Trophoblast cell (in vitro differentiated cells and primary cell): ENCODE results near the gene KCNC1.

ENCODE experiments used
- DNase-seq, 2 donors: peaks; one replicate each; pipeline ENCODE4 v3.0.0-alpha.2; 2016
- H2AFZ ChIP-seq: 2 replicates; pipeline ENCODE4 v1.6.1; 2013; ENCODE audit warnings: low read length, moderate library complexity, mild to moderate bottlenecking; ENCODE audit not compliant: insufficient read depth, poor library complexity
- H2AK5ac ChIP-seq: 2 replicates; pipeline ENCODE4 v1.6.1; 2013; ENCODE audit warnings: mild to moderate bottlenecking, low read length
- H2BK120ac ChIP-seq: 2 replicates; pipeline ENCODE4 v1.6.1; 2013; ENCODE audit warnings: low read length, mild to moderate bottlenecking, moderate library complexity; ENCODE audit not compliant: insufficient read depth, poor library complexity
- H2BK12ac ChIP-seq: 2 replicates; pipeline ENCODE4 v1.6.1; 2013; ENCODE audit warnings: mild to moderate bottlenecking, low read length, moderate library complexity
- H2BK5ac ChIP-seq: 2 replicates; pipeline ENCODE4 v1.6.1; 2013; ENCODE audit warnings: low read length, low read depth, moderate library complexity, mild to moderate bottlenecking; ENCODE audit not compliant: poor library complexity
- H3K14ac ChIP-seq: 2 replicates; pipeline ENCODE4 v1.6.1; 2013; ENCODE audit warnings: mild to moderate bottlenecking, low read length
- H3K18ac ChIP-seq: 2 replicates; pipeline ENCODE4 v1.6.1; 2013; ENCODE audit warnings: mild to moderate bottlenecking, low read length
- H3K23ac ChIP-seq: 2 replicates; pipeline ENCODE4 v1.6.1; 2013; ENCODE audit warnings: low read length
- H3K27ac ChIP-seq: 2 replicates; pipeline ENCODE4 v1.5.1; 2013; ENCODE audit warnings: low read depth, mild to moderate bottlenecking, inconsistent platforms, low read length, moderate library complexity
- H3K27me3 ChIP-seq: 2 replicates; pipeline ENCODE4 v1.6.1; 2013; ENCODE audit warnings: inconsistent platforms, mild to moderate bottlenecking, low read length, moderate library complexity; ENCODE audit not compliant: insufficient read depth
- H3K36me3 ChIP-seq, 2 experiments: 1 replicate in 1 of 2; 2 replicates in 1 of 2; pipeline ENCODE4 v1.6.1; 2013; ENCODE audit warnings: low read length in 2 of 2, mild to moderate bottlenecking in 2 of 2, moderate library complexity in 1 of 2; ENCODE audit not compliant: insufficient read depth in 2 of 2, control insufficient read depth in 1 of 2
- H3K4ac ChIP-seq: 2 replicates; pipeline ENCODE4 v1.6.1; 2013; ENCODE audit warnings: low read depth, mild to moderate bottlenecking, low read length, moderate library complexity
- H3K4me1 ChIP-seq, 2 experiments: 1 replicate in 1 of 2; 2 replicates in 1 of 2; pipeline ENCODE4 v1.6.1; 2013; ENCODE audit warnings: low read length in 2 of 2, mild to moderate bottlenecking in 2 of 2, moderate library complexity in 1 of 2; ENCODE audit not compliant: insufficient read depth in 2 of 2, control insufficient read depth in 1 of 2
- H3K4me2 ChIP-seq: 2 replicates; pipeline ENCODE4 v1.6.1; 2013; ENCODE audit warnings: inconsistent platforms, mild to moderate bottlenecking, low read length, moderate library complexity
- H3K4me3 ChIP-seq: 2 replicates; pipeline ENCODE4 v1.5.1; 2013; ENCODE audit warnings: mild to moderate bottlenecking, low read depth, low read length, inconsistent platforms
- H3K79me1 ChIP-seq: one replicate; pipeline ENCODE4 v1.6.1; 2013; ENCODE audit warnings: low read length
- H3K79me2 ChIP-seq: 2 replicates; pipeline ENCODE4 v1.6.1; 2013; ENCODE audit warnings: low read length, mild to moderate bottlenecking; ENCODE audit not compliant: control insufficient read depth, insufficient read depth, poor library complexity
- H3K9ac ChIP-seq: 2 replicates; pipeline ENCODE4 v1.6.1; 2013; ENCODE audit warnings: mild to moderate bottlenecking, low read length
- H3K9me3 ChIP-seq: 2 replicates; pipeline ENCODE4 v1.6.1; 2013; ENCODE audit warnings: low read depth, mild to moderate bottlenecking, control low read depth, inconsistent platforms, low read length; ENCODE audit not compliant: insufficient read depth
- H4K12ac ChIP-seq: 2 replicates; pipeline ENCODE4 v1.6.1; 2013; ENCODE audit warnings: low read depth, mild to moderate bottlenecking, low read length, moderate library complexity
- H4K8ac ChIP-seq: 2 replicates; pipeline ENCODE4 v1.6.1; 2013; ENCODE audit warnings: low read depth, mild to moderate bottlenecking, low read length, moderate library complexity
- H4K91ac ChIP-seq: one replicate; pipeline ENCODE4 v1.6.1; 2013; ENCODE audit warnings: low read depth, mild to moderate bottlenecking, low read length, moderate library complexity
- WGBS: extraction: QIAGEN DNeasy Blood & Tissue Kit; methylation state at CpG from one replicate; pipeline ENCODE4 v1.1.7; 2013; ENCODE audit warnings: missing lambda C conversion rate; ENCODE audit not compliant: insufficient read length, insufficient coverage; ENCODE audit errors: extremely low coverage; 5-methylcytosine and 5-hydroxymethylcytosine counted together

Gene KCNC1

GRCh38 chr11:17763703-17764102, 29.1 kb downstream of the KCNC1 start:
- H3K9ac ChIP-seq, result no peak overlapping the region
- H3K27ac ChIP-seq, result no peak overlapping the region
- no peak overlapping the region for H4K91ac ChIP-seq
- H2BK120ac ChIP-seq, result no peak overlapping the region
- H3K27me3 ChIP-seq, result no peaks in the 10 kb centered on the region
- H2BK5ac ChIP-seq, result no peak overlapping the region
- no peak overlapping the region for H3K23ac ChIP-seq
- no peak overlapping the region for H2BK12ac ChIP-seq
- no peak overlapping the region for H3K4me2 ChIP-seq
- no CpG with 5 or more reads among the region's 3 CpGs for WGBS
- no peak overlapping the region for H3K4ac ChIP-seq
- no peaks in the 10 kb centered on the region for H3K79me2 ChIP-seq
- no peaks in the 10 kb centered on the region for H3K79me1 ChIP-seq
- H3K36me3 ChIP-seq, result no peaks in the 10 kb centered on the region
- DNase-seq, result no peak
- H4K12ac ChIP-seq, result no peak overlapping the region
- no peak overlapping the region for H2AK5ac ChIP-seq
- no peaks in the 10 kb centered on the region for H3K9me3 ChIP-seq
- H3K4me1 ChIP-seq, result no peaks in the 10 kb centered on the region
- H3K4me3 ChIP-seq, result peak overlapping the region; percentile 8
- H3K14ac ChIP-seq, result no peak overlapping the region
- H4K8ac ChIP-seq, result no peak overlapping the region
- no peak overlapping the region for H3K18ac ChIP-seq
- H2AFZ ChIP-seq, result no peak overlapping the region

GRCh38 chr11:17764446-17765218, 30.1 kb downstream of the KCNC1 start:
- no peak overlapping the region for H4K8ac ChIP-seq
- H3K4ac ChIP-seq, result no peak overlapping the region
- no peak overlapping the region for H3K27ac ChIP-seq
- no peaks in the 10 kb centered on the region for H3K9me3 ChIP-seq
- no peak overlapping the region for H3K18ac ChIP-seq
- WGBS, result no CpG with 5 or more reads among the region's 19 CpGs
- no peak overlapping the region for H2AFZ ChIP-seq
- H2BK12ac ChIP-seq, result no peak overlapping the region
- no peak overlapping the region for H4K91ac ChIP-seq
- no peak overlapping the region for H3K14ac ChIP-seq
- no peak overlapping the region for H2BK120ac ChIP-seq
- no peaks in the 10 kb centered on the region for H3K4me1 ChIP-seq
- H2BK5ac ChIP-seq, result no peak overlapping the region
- no peak overlapping the region for H4K12ac ChIP-seq
- H3K79me1 ChIP-seq, result no peaks in the 10 kb centered on the region
- no peak overlapping the region for H3K4me2 ChIP-seq
- no peaks in the 10 kb centered on the region for H3K79me2 ChIP-seq
- H2AK5ac ChIP-seq, result no peak overlapping the region
- DNase-seq, result no peak
- H3K36me3 ChIP-seq, result no peaks in the 10 kb centered on the region
- no peak overlapping the region for H3K4me3 ChIP-seq
- no peak overlapping the region for H3K9ac ChIP-seq
- H3K23ac ChIP-seq, result no peak overlapping the region
- no peaks in the 10 kb centered on the region for H3K27me3 ChIP-seq

GRCh38 chr11:17765356-17766072, 30.9 kb downstream of the KCNC1 start:
- Histone ChIP-seq H3K27ac (no peak overlapping the region), H3K4ac (no peak overlapping the region), H3K4me3 (no peak overlapping the region), H3K23ac (no peak overlapping the region), H3K9me3 (no peaks in the 10 kb centered on the region), H3K18ac (no peak overlapping the region), H3K36me3 (no peaks in the 10 kb centered on the region), H2BK12ac (no peak overlapping the region), H2BK120ac (no peak overlapping the region), H4K91ac (no peak overlapping the region), H3K79me2 (no peaks in the 10 kb centered on the region), H4K12ac (no peak overlapping the region), H2AFZ (no peak overlapping the region), H2BK5ac (no peak overlapping the region), H4K8ac (no peak overlapping the region), H3K4me2 (no peak overlapping the region), H3K14ac (no peak overlapping the region), H3K4me1 (no peaks in the 10 kb centered on the region), H2AK5ac (no peak overlapping the region), H3K79me1 (no peaks in the 10 kb centered on the region), H3K27me3 (no peaks in the 10 kb centered on the region), H3K9ac (no peak overlapping the region)
- no peak for DNase-seq
- no CpG with 5 or more reads among the region's 13 CpGs for WGBS

GRCh38 chr11:17766073-17766359, 31.4 kb downstream of the KCNC1 start:
- H2AFZ ChIP-seq, result no peak overlapping the region
- no peaks in the 10 kb centered on the region for H3K36me3 ChIP-seq
- no peaks in the 10 kb centered on the region for H3K79me2 ChIP-seq
- no CpG with 5 or more reads among the region's 8 CpGs for WGBS
- H3K4me3 ChIP-seq, result no peak overlapping the region
- no peak overlapping the region for H3K9ac ChIP-seq
- no peak overlapping the region for H3K18ac ChIP-seq
- H2BK5ac ChIP-seq, result no peak overlapping the region
- H3K27ac ChIP-seq, result no peak overlapping the region
- H2BK12ac ChIP-seq, result no peak overlapping the region
- H3K79me1 ChIP-seq, result no peaks in the 10 kb centered on the region
- H3K14ac ChIP-seq, result no peak overlapping the region
- no peak overlapping the region for H3K23ac ChIP-seq
- no peak for DNase-seq
- no peak overlapping the region for H2AK5ac ChIP-seq
- H3K27me3 ChIP-seq, result no peaks in the 10 kb centered on the region
- no peak overlapping the region for H3K4ac ChIP-seq
- no peak overlapping the region for H3K4me2 ChIP-seq
- H3K4me1 ChIP-seq, result no peaks in the 10 kb centered on the region
- H4K91ac ChIP-seq, result no peak overlapping the region
- H4K8ac ChIP-seq, result no peak overlapping the region
- no peaks in the 10 kb centered on the region for H3K9me3 ChIP-seq
- no peak overlapping the region for H2BK120ac ChIP-seq
- H4K12ac ChIP-seq, result no peak overlapping the region
